ENCODE results near the gene TMEM178B. TPM values are rescaled to one million over a fixed set of nuclear protein-coding genes. Genes with fewer than 3 reads are reported as not detected.
"Not testable (repeated sequence)": the region's sequence is repeated elsewhere in the genome, so short reads cannot be mapped to it uniquely, and the experiment has no call there.

The TMEM178B gene
- total and polyA plus RNA-seq, 2 experiments from 2014 or later: 0.24 to 0.30 TPM

DNA sequence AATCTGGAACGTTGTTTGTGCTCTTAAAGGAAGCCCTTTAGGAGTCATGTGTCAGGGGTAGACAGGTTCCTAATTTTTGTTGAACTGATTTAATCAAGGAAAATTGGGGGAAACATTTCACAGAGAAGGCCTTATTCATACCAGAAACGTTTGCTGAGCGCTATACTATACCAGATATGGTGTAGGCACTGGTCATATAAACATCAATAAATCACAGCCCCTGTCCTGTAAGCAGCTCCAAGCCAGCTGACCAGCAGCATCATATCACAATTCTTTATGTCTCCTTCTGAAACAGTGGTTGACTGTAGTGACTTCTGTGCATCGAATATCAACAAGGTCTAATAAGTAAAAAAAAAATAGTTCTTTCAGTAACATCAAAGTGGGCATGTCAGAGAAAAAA, 1.1 kb downstream of the TMEM178B start:
- 41% methylated on average over 4 of the region's 4 CpGs for WGBS (ENCODE audit: low lambda C conversion rate, missing lambda C conversion rate)
- TF ChIP-seq EZH2phosphoT487 (IDR thresholded peaks at IDR 0.05; ENCODE audit: low read depth, severe bottlenecking, unreplicated experiment) (no peak), EZH2 (IDR thresholded peaks at IDR 0.05; ENCODE audit: borderline replicate concordance) (no peak)
- TF ChIP-seq, protein P1, sequence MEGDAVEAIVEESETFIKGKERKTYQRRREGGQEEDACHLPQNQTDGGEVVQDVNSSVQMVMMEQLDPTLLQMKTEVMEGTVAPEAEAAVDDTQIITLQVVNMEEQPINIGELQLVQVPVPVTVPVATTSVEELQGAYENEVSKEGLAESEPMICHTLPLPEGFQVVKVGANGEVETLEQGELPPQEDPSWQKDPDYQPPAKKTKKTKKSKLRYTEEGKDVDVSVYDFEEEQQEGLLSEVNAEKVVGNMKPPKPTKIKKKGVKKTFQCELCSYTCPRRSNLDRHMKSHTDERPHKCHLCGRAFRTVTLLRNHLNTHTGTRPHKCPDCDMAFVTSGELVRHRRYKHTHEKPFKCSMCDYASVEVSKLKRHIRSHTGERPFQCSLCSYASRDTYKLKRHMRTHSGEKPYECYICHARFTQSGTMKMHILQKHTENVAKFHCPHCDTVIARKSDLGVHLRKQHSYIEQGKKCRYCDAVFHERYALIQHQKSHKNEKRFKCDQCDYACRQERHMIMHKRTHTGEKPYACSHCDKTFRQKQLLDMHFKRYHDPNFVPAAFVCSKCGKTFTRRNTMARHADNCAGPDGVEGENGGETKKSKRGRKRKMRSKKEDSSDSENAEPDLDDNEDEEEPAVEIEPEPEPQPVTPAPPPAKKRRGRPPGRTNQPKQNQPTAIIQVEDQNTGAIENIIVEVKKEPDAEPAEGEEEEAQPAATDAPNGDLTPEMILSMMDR (IDR thresholded peaks at IDR 0.05; ENCODE audit: poor library complexity): no peak
- peaks cover 93% of the 10 kb centered on the region for H3K27me3 ChIP-seq

DNA sequence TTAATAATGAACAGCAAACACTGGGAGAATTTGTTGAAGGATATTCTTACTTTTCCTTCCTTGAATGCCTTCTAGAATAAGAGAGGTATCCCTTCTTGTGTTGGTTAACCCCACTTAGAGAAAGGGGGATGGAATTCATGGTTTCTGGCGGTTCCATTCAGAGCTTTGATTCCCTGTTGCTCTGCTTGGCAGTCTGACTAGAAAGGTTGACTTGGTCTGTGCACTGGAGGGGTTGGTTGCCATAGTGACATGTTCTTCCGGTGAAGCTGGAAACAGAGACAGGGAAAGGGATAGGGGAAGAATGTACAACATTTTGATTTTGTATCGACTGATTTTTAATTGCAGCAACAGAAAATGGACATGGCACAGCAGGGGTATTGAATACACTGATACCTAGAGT, 2.5 kb downstream of the TMEM178B start:
- no peak overlapping the region for H2AFZ ChIP-seq
- H3K36me3 ChIP-seq (replicated peaks; ENCODE audit: insufficient read depth, low read depth): no peaks in the 10 kb centered on the region
- no peak for DNase-seq (ENCODE audit: low spot score)
- TF ChIP-seq EZH2phosphoT487 (IDR thresholded peaks at IDR 0.05; ENCODE audit: low read depth, severe bottlenecking, unreplicated experiment) (no peak), EZH2 (IDR thresholded peaks at IDR 0.05; ENCODE audit: borderline replicate concordance) (no peak)
- TF ChIP-seq, protein P1 (IDR thresholded peaks at IDR 0.05; ENCODE audit: poor library complexity): no peak
- H3K4me2 ChIP-seq: no peak overlapping the region
- no peaks in the 10 kb centered on the region for H3K9me2 ChIP-seq (replicated peaks; ENCODE audit: insufficient read depth)
- H3K9me3 ChIP-seq (ENCODE audit: low read depth): no peaks in the 10 kb centered on the region
- H3K4me1 ChIP-seq (ENCODE audit: insufficient read depth): peaks cover 17% of the 10 kb centered on the region
- 67% methylated on average over 3 of the region's 3 CpGs for WGBS (ENCODE audit: low lambda C conversion rate, missing lambda C conversion rate)
- no peak overlapping the region for H3K27ac ChIP-seq
- peaks cover 80% of the 10 kb centered on the region for H3K27me3 ChIP-seq
- no peak overlapping the region for H3K4me3 ChIP-seq
- no peaks in the 10 kb centered on the region for H3K79me2 ChIP-seq
- H4K20me1 ChIP-seq (ENCODE audit: insufficient read depth, poor library complexity, severe bottlenecking): no peaks in the 10 kb centered on the region

More for the DNA sequence above, 1.1 kb downstream of the TMEM178B start:
- Histone ChIP-seq H3K79me2 (no peaks in the 10 kb centered on the region), H3K4me3 (no peak overlapping the region), H3K9me2 (replicated peaks; ENCODE audit: insufficient read depth) (no peaks in the 10 kb centered on the region), H3K27ac (no peak overlapping the region), H3K4me2 (peak overlapping the region; percentile 94), H3K9me3 (ENCODE audit: low read depth) (no peaks in the 10 kb centered on the region), H4K20me1 (ENCODE audit: insufficient read depth, poor library complexity, severe bottlenecking) (no peaks in the 10 kb centered on the region), H2AFZ (no peak overlapping the region), H3K36me3 (replicated peaks; ENCODE audit: insufficient read depth, low read depth) (no peaks in the 10 kb centered on the region), H3K4me1 (ENCODE audit: insufficient read depth) (peaks cover 20% of the 10 kb centered on the region)
- DNase-seq (ENCODE audit: low spot score): no peak

DNA sequence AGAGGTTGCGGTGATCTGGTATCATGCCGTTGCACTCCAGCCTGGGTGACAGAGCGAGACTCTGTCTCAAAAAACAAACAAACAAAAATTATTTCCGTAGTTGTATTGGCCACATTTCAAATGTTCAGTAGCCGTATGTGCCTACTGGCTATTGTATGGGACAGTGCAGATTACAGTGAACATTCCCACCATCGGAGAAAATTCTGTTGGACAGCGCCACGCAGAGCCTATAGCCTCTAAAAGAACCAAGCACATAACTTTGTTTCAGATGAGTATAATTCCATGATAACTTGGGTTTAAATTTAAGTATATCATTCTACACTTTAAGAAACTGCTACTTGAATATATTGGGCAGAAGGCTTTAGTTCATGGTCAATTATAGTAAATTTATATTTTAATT, 5.4 kb downstream of the TMEM178B start:
- no peaks in the 10 kb centered on the region for H4K20me1 ChIP-seq (ENCODE audit: insufficient read depth, poor library complexity, severe bottlenecking)
- no peak for DNase-seq (ENCODE audit: low spot score)
- H3K27me3 ChIP-seq: peaks cover 59% of the 10 kb centered on the region
- no peak overlapping the region for H3K4me2 ChIP-seq
- no peaks in the 10 kb centered on the region for H3K79me2 ChIP-seq
- H3K4me3 ChIP-seq: no peak overlapping the region
- TF ChIP-seq EZH2phosphoT487 (IDR thresholded peaks at IDR 0.05; ENCODE audit: low read depth, severe bottlenecking, unreplicated experiment) (no peak), EZH2 (IDR thresholded peaks at IDR 0.05; ENCODE audit: borderline replicate concordance) (no peak)
- TF ChIP-seq, protein P1 (IDR thresholded peaks at IDR 0.05; ENCODE audit: poor library complexity): no peak
- H3K4me1 ChIP-seq (ENCODE audit: insufficient read depth): peaks cover 5% of the 10 kb centered on the region
- WGBS (ENCODE audit: low lambda C conversion rate, missing lambda C conversion rate): 85% methylated on average over 8 of the region's 8 CpGs
- H3K9me2 ChIP-seq (replicated peaks; ENCODE audit: insufficient read depth): no peaks in the 10 kb centered on the region
- no peaks in the 10 kb centered on the region for H3K9me3 ChIP-seq (ENCODE audit: low read depth)
- H3K27ac ChIP-seq: no peak overlapping the region
- H2AFZ ChIP-seq: no peak overlapping the region
- no peaks in the 10 kb centered on the region for H3K36me3 ChIP-seq (replicated peaks; ENCODE audit: insufficient read depth, low read depth)

DNA sequence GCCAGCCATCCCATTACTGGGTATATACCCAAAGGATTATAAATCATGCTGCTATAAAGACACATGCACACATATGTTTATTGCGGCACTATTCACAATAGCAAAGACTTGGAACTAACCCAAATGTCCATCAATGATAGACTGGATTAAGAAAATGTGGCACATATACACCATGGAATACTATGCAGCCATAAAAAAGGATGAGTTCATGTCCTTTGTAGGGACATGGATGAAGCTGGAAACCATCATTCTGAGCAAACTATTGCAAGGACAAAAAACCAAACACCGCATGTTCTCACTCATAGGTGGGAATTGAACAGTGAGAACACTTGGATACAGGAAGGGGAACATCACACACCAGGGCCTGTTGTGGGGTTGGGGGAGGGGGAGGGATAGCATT, 15.6 kb downstream of the TMEM178B start:
- not testable (repeated sequence) for H3K79me2 ChIP-seq; H3K36me3 ChIP-seq (replicated peaks; ENCODE audit: insufficient read depth, low read depth)
- 85% methylated on average over 2 of the region's 2 CpGs for WGBS (ENCODE audit: low lambda C conversion rate, missing lambda C conversion rate)

More for the DNA sequence above, 15.6 kb downstream of the TMEM178B start:
- H3K9me3 ChIP-seq (ENCODE audit: low read depth); DNase-seq (ENCODE audit: low spot score); H3K4me3 ChIP-seq; H3K27ac ChIP-seq; H3K4me2 ChIP-seq; H4K20me1 ChIP-seq (ENCODE audit: insufficient read depth, poor library complexity, severe bottlenecking); H2AFZ ChIP-seq; H3K4me1 ChIP-seq (ENCODE audit: insufficient read depth); H3K9me2 ChIP-seq (replicated peaks; ENCODE audit: insufficient read depth): not testable (repeated sequence)
- peaks cover 15% of the 10 kb centered on the region for H3K27me3 ChIP-seq
